HepG2 (cell line): ENCODE measurements around the gene MCRS1. TPM values are rescaled to one million over a fixed set of nuclear protein-coding genes. Genes with fewer than 3 reads are reported as not detected.

Experiments
- ATM ChIP-seq: fragments of 450-650 bp; IDR thresholded peaks from 2 replicates; pipeline ENCODE4 v1.7.1; 2017; ENCODE audit warnings: mild to moderate bottlenecking, borderline replicate concordance
- SMARCE1 ChIP-seq: fragments of 450-650 bp; IDR thresholded peaks from 2 replicates; pipeline ENCODE4 v1.6.1; 2017; ENCODE audit warnings: borderline replicate concordance
- ZNF674 ChIP-seq: sonication (generic); formaldehyde crosslinking; IDR thresholded peaks from 2 replicates; pipeline ENCODE4 v1.5.0; 2020; ENCODE audit warnings: low read depth, mild to moderate bottlenecking, missing genetic modification reagents
- ZNF788 ChIP-seq: sonication (generic); formaldehyde crosslinking; IDR thresholded peaks from 2 replicates; pipeline ENCODE4 v1.5.0; 2020; ENCODE audit warnings: mild to moderate bottlenecking, missing genetic modification reagents, borderline replicate concordance
- polyA plus RNA-seq, 8 experiments: library from polyadenylated mRNA; depleted of rRNA in 3 of 8; stranded (reverse) in 7 of 8; unstranded in 1 of 8; fragments of >200 nt; fragmentation: Illumina TruSeq in 4 of 8; extraction: Trizol in 4 of 8; gene quantifications; 2 replicates each; pipeline versions ENCODE4 v1.2.1 to v1.2.3, GENCODE V29; 2011 to 2016; ENCODE audit warnings: low read depth in 4 of 8, missing spikeins in 1 of 8, mixed read lengths in 1 of 8; ENCODE audit not compliant: insufficient read depth in 1 of 8
- total RNA-seq, 5 experiments: library from RNA; depleted of rRNA; stranded (reverse); fragments of >200 nt; fragmentation: Illumina TruSeq; extraction: Trizol; gene quantifications; 2 replicates each; pipeline ENCODE4 v1.2.3, GENCODE V29; 2016; ENCODE audit warnings: low read depth in 1 of 5
- TF ChIP-seq, protein P1 (sequence below): sonication (generic); formaldehyde crosslinking; IDR thresholded peaks from 2 replicates; pipeline ENCODE4 v1.4.0; 2020; ENCODE audit warnings: mild to moderate bottlenecking, missing genetic modification reagents
- TF ChIP-seq, protein P2 (sequence below): sonication (generic); formaldehyde crosslinking; IDR thresholded peaks from 2 replicates; pipeline ENCODE4 v1.8.0; 2022; ENCODE audit warnings: missing genetic modification reagents, mild to moderate bottlenecking, inconsistent platforms, borderline replicate concordance

The MCRS1 gene
- total and polyA plus RNA-seq, 2 of the 13 experiments (the other 11 are each of a cell fraction or from before 2014, with no cell fraction given), result 51.0 to 66.3 TPM

DNA sequence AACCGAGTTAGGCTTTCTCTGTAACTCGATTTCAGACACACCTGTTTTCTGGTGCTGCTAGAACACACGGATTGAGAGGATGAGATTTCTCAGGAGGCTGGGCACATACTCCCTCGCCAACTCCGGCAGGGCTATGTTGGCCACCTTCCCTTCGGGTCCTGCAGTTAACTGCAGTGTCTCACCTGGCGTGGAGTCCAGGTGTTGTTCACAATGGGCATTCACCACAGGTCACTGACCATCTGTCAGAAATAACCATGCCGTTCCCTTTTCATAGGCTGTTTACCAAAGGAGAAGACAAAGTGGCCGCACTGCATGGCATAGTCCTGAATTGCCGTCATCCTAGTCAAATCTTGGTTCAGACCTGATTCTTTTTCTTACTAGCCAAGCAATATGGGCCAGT lies 34.6 kb downstream of the MCRS1 start (continued):
- TF ChIP-seq, protein P1, sequence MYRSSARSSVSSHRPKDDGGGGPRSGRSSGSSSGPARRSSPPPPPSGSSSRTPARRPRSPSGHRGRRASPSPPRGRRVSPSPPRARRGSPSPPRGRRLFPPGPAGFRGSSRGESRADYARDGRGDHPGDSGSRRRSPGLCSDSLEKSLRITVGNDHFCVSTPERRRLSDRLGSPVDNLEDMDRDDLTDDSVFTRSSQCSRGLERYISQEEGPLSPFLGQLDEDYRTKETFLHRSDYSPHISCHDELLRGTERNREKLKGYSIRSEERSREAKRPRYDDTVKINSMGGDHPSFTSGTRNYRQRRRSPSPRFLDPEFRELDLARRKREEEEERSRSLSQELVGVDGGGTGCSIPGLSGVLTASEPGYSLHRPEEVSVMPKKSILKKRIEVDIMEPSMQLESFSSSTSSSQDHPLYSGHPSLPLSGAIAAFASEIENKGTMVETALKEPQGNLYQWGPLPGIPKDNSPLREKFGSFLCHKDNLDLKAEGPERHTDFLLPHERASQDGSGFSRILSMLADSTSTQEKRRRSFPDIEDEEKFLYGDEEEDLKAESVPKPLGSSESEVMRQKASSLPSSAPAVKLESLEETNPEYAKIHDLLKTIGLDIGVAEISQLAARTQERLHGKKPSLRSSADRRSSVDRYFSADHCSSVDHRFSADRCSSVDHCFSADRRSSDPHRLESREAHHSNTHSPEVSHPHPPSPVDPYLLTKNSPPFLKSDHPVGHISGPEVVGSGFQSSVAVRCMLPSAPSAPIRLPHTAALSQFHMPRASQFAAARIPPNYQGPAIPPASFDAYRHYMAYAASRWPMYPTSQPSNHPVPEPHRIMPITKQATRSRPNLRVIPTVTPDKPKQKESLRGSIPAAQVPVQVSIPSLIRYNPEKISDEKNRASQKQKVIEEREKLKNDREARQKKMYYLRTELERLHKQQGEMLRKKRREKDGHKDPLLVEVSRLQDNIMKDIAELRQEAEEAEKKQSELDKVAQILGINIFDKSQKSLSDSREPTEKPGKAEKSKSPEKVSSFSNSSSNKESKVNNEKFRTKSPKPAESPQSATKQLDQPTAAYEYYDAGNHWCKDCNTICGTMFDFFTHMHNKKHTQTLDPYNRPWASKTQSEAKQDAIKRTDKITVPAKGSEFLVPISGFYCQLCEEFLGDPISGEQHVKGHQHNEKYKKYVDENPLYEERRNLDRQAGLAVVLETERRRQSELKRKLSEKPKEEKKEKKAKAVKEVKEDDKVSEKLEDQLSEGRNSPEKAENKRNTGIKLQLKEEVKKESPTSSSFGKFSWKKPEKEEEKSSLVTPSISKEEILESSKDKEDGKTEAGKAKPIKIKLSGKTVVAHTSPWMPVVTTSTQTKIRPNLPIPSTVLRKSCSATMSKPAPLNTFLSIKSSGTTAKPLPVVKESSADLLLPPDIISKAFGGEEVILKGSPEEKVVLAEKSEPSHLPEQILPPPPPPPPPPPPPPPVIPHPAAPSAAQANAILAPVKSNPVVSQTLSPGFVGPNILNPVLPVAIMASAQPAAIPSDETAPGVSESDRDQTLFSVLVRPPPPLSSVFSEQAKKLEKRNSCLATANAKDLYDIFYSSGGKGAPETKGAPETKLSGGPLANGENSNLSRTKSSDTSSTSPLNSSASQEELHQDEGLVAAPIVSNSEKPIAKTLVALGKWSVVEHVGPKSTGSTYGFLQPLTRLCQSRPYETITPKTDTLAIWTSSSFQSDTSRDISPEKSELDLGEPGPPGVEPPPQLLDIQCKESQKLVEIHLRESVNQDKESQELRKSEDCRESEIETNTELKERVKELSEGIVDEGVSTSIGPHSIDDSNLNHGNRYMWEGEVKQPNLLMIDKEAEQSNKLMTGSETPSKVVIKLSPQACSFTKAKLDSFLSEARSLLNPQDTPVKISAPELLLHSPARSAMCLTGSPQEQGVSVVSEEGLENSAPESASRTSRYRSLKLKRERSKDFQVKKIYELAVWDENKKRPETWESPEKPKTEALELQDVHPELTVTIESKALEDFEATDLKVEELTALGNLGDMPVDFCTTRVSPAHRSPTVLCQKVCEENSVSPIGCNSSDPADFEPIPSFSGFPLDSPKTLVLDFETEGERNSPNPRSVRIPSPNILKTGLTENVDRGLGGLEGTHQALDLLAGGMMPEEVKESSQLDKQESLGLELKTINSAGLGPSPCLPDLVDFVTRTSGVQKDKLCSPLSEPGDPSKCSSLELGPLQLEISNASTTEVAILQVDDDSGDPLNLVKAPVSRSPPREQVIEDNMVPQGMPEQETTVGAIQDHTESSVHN (CRISPR knock-in tag), result no peak
- TF ChIP-seq ZNF674 (CRISPR knock-in tag) (no peak), ZNF788 (no peak), SMARCE1 (no peak), ATM (no peak)
- TF ChIP-seq, protein P2, sequence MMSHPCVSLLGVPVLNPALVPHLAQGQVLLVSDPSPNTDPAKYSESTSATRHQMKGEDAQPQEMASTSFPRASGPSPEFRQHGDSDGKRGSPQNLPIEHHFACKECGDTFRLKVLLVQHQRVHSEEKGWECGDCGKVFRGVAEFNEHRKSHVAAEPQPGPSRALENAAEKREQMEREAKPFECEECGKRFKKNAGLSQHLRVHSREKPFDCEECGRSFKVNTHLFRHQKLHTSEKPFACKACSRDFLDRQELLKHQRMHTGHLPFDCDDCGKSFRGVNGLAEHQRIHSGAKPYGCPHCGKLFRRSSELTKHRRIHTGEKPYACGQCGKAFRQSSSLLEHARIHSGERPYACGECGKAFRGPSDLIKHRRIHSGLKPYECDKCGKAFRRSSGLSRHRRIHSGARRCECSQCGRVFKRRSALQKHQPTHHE, result no peak
